ENCODE measurements around the gene MAP3K14.

The MAP3K14 gene

GRCh38 chr17:45338996-45339535 lies 22.2 kb upstream of the MAP3K14 start:
- peak; percentile 40 for DNase-seq (ENCODE audit: low spot score)

- peak; percentile 46 for DNase-seq (ENCODE audit: low spot score)
Measured at GRCh38 chr17:45338023-45338781, 21.4 kb upstream of the MAP3K14 start.

GRCh38 chr17:45336390-45337182 lies 19.8 kb upstream of the MAP3K14 start:
- DNase-seq (ENCODE audit: low spot score), result peak; percentile 33

- peak; percentile 24 for DNase-seq (ENCODE audit: low spot score)
Measured at GRCh38 chr17:45335721-45336120, 18.9 kb upstream of the MAP3K14 start.

GRCh38 chr17:45334701-45335677 lies 18.2 kb upstream of the MAP3K14 start:
- DNase-seq (ENCODE audit: low spot score), result peak; percentile 39

- DNase-seq (ENCODE audit: low spot score), result no peak
Measured at GRCh38 chr17:45334231-45334630, 17.4 kb upstream of the MAP3K14 start.

GRCh38 chr17:45333702-45334092 lies 16.9 kb upstream of the MAP3K14 start:
- peak; percentile 34 for DNase-seq (ENCODE audit: low spot score)

GRCh38 chr17:45332989-45333701 lies 16.3 kb upstream of the MAP3K14 start:
- DNase-seq (ENCODE audit: low spot score), result peak; percentile 39

- DNase-seq (ENCODE audit: low spot score), result no peak
Measured at GRCh38 chr17:45332505-45332904, 15.7 kb upstream of the MAP3K14 start.

- DNase-seq (ENCODE audit: low spot score), result no peak
Measured at GRCh38 chr17:45326626-45327025, 9.8 kb upstream of the MAP3K14 start.

- DNase-seq (ENCODE audit: low spot score), result no peak
Measured at GRCh38 chr17:45325810-45326209, 9.0 kb upstream of the MAP3K14 start.

GRCh38 chr17:45324336-45324735 lies 7.5 kb upstream of the MAP3K14 start:
- DNase-seq (ENCODE audit: low spot score), result no peak

GRCh38 chr17:45322168-45322567 lies 5.3 kb upstream of the MAP3K14 start:
- DNase-seq (ENCODE audit: low spot score), result no peak

- no peak for DNase-seq (ENCODE audit: low spot score)
Measured at GRCh38 chr17:45320931-45321461, 4.2 kb upstream of the MAP3K14 start.

- DNase-seq (ENCODE audit: low spot score), result no peak
Measured at GRCh38 chr17:45320349-45320930, 3.6 kb upstream of the MAP3K14 start.

GRCh38 chr17:45319239-45319703 lies 2.5 kb upstream of the MAP3K14 start:
- DNase-seq (ENCODE audit: low spot score), result no peak

GRCh38 chr17:45318561-45319230 lies 1.9 kb upstream of the MAP3K14 start:
- no peak for DNase-seq (ENCODE audit: low spot score)

GRCh38 chr17:45317111-45317928 lies 500 bp upstream of the MAP3K14 start:
- peak; percentile 100 for DNase-seq (ENCODE audit: low spot score)

Data from ecto neural progenitor cell (in vitro differentiated cells).